Naive B cell (primary cell): Measurements from ENCODE around the gene C8A. TPM values are rescaled to one million over a fixed set of nuclear protein-coding genes. Genes with fewer than 3 reads are reported as not detected.

Experiments used
- ATAC-seq, 2 donors: fragments of 150-1000 bp; cut with Tn5 transposase; 2 replicates each; pipeline ENCODE4 v1.10.0; 2021; ENCODE audit warnings: low read depth in 2 of 2, mild to moderate bottlenecking in 2 of 2, moderate library complexity in 2 of 2
- DNase-seq: peaks from one replicate; pipeline ENCODE4 v3.0.0; 2022
- H3K27ac Mint-ChIP-seq, 6 donors: one replicate each; pipeline ENCODE4 v1.8.0; 2020 to 2022; ENCODE audit warnings: mild to moderate bottlenecking in 6 of 6, mixed read lengths in 6 of 6, moderate library complexity in 5 of 6, inconsistent platforms in 2 of 6
- H3K27me3 Mint-ChIP-seq, 3 donors: one replicate each; pipeline ENCODE4 v1.8.0; 2021 to 2022; ENCODE audit warnings: mixed read lengths in 3 of 3, mild to moderate bottlenecking in 1 of 3
- H3K36me3 Mint-ChIP-seq, 2 donors: one replicate each; pipeline ENCODE4 v1.8.0; 2020 to 2022; ENCODE audit warnings: mixed read lengths in 2 of 2, inconsistent platforms in 1 of 2, mild to moderate bottlenecking in 1 of 2
- H3K4me1 Mint-ChIP-seq, 3 donors: one replicate each; pipeline ENCODE4 v1.8.0; 2020 to 2022; ENCODE audit warnings: mixed read lengths in 3 of 3, inconsistent platforms in 1 of 3, mild to moderate bottlenecking in 1 of 3, moderate library complexity in 1 of 3
- H3K4me3 Mint-ChIP-seq, 8 donors: one replicate each; pipeline ENCODE4 v1.8.0; 2020 to 2022; ENCODE audit warnings: mild to moderate bottlenecking in 8 of 8, mixed read lengths in 8 of 8, moderate library complexity in 8 of 8, inconsistent platforms in 2 of 8
- H3K9me3 Mint-ChIP-seq, 7 donors: one replicate each; pipeline ENCODE4 v1.8.0; 2020 to 2022; ENCODE audit warnings: mixed read lengths in 7 of 7, mild to moderate bottlenecking in 5 of 7, inconsistent platforms in 2 of 7, moderate library complexity in 1 of 7
- polyA plus RNA-seq, 6 donors: library from polyadenylated mRNA; unstranded; fragments of 300-500 nt; fragmentation: Illumina TruSeq; gene quantifications; one replicate each; pipeline ENCODE4 v1.2.3, GENCODE V29; 2021; ENCODE audit warnings: low read depth in 6 of 6

The C8A gene
- polyA plus RNA-seq, 6 donors from 2014 or later: not detected

- Mint-ChIP-seq H3K27ac (no peak overlapping the region), H3K4me1 (no peaks in the 10 kb centered on the region), H3K27me3 (peaks cover 0 to 4% (median 0%) of the 10 kb centered on the region in 3 donors), H3K36me3 (no peaks in the 10 kb centered on the region), H3K4me3 (no peak overlapping the region), H3K9me3 (peaks cover 0 to 4% (median 0%) of the 10 kb centered on the region in 7 donors)
- ATAC-seq: no peak
- no peak for DNase-seq
Observed at GRCh38 chr1:56953386-56953785, 98.8 kb downstream of the C8A start.

GRCh38 chr1:56954664-56955063 is 100.1 kb downstream of the C8A start:
- H3K36me3 Mint-ChIP-seq: no peaks in the 10 kb centered on the region
- DNase-seq (no peak), ATAC-seq (no peak)
- H3K4me1 Mint-ChIP-seq: no peaks in the 10 kb centered on the region
- H3K9me3 Mint-ChIP-seq: peaks cover 0 to 4% (median 0%) of the 10 kb centered on the region in 7 donors
- no peak overlapping the region for H3K4me3 Mint-ChIP-seq
- H3K27ac Mint-ChIP-seq: no peak overlapping the region
- peaks cover 0 to 4% (median 0%) of the 10 kb centered on the region in 3 donors for H3K27me3 Mint-ChIP-seq

GRCh38 chr1:56957931-56958330 is 103.3 kb downstream of the C8A start:
- ATAC-seq (no peak), DNase-seq (no peak)
- H3K4me1 Mint-ChIP-seq: no peaks in the 10 kb centered on the region
- peaks cover 0 to 4% (median 3%) of the 10 kb centered on the region in 3 donors for H3K27me3 Mint-ChIP-seq
- no peaks in the 10 kb centered on the region for H3K36me3 Mint-ChIP-seq
- peaks cover 0 to 3% (median 0%) of the 10 kb centered on the region in 7 donors for H3K9me3 Mint-ChIP-seq
- H3K27ac Mint-ChIP-seq: no peak overlapping the region
- H3K4me3 Mint-ChIP-seq: no peak overlapping the region

- peaks cover 0 to 3% (median 0%) of the 10 kb centered on the region in 7 donors for H3K9me3 Mint-ChIP-seq
- H3K4me1 Mint-ChIP-seq: no peaks in the 10 kb centered on the region
- H3K4me3 Mint-ChIP-seq: no peak overlapping the region
Observed at GRCh38 chr1:56958526-56958925, 103.9 kb downstream of the C8A start.

GRCh38 chr1:56961426-56961825 is 106.8 kb downstream of the C8A start:
- Mint-ChIP-seq H3K27ac (no peak overlapping the region), H3K9me3 (peaks cover 0 to 5% (median 0%) of the 10 kb centered on the region in 7 donors), H3K4me1 (no peaks in the 10 kb centered on the region), H3K27me3 (peaks cover 0 to 3% (median 0%) of the 10 kb centered on the region in 3 donors), H3K36me3 (no peaks in the 10 kb centered on the region), H3K4me3 (no peak overlapping the region)
- ATAC-seq: no peak
- no peak for DNase-seq

More at GRCh38 chr1:56958526-56958925, 103.9 kb downstream of the C8A start:
- no peak overlapping the region for H3K27ac Mint-ChIP-seq
- ATAC-seq: no peak
- H3K27me3 Mint-ChIP-seq: peaks cover 0 to 4% (median 3%) of the 10 kb centered on the region in 3 donors
- H3K36me3 Mint-ChIP-seq: no peaks in the 10 kb centered on the region
- DNase-seq: no peak

GRCh38 chr1:56963667-56964066 is 109.1 kb downstream of the C8A start:
- Mint-ChIP-seq H3K36me3 (no peaks in the 10 kb centered on the region), H3K4me3 (no peak overlapping the region), H3K4me1 (no peaks in the 10 kb centered on the region), H3K27me3 (peaks cover 0 to 3% (median 0%) of the 10 kb centered on the region in 3 donors), H3K27ac (no peak overlapping the region), H3K9me3 (peaks cover 0 to 7% (median 0%) of the 10 kb centered on the region in 7 donors)
- DNase-seq (no peak), ATAC-seq (no peak)

- H3K9me3 Mint-ChIP-seq: peaks cover 0 to 8% (median 0%) of the 10 kb centered on the region in 7 donors
- H3K27ac Mint-ChIP-seq: no peak overlapping the region
- no peaks in the 10 kb centered on the region for H3K36me3 Mint-ChIP-seq
Observed at GRCh38 chr1:56964349-56965017, 109.9 kb downstream of the C8A start.

GRCh38 chr1:56965191-56965590 is 110.6 kb downstream of the C8A start:
- no peak for ATAC-seq
- Mint-ChIP-seq H3K4me1 (no peaks in the 10 kb centered on the region), H3K36me3 (no peaks in the 10 kb centered on the region), H3K27me3 (peaks cover 0 to 3% (median 0%) of the 10 kb centered on the region in 3 donors), H3K27ac (no peak overlapping the region), H3K9me3 (peaks cover 0 to 10% (median 0%) of the 10 kb centered on the region in 7 donors), H3K4me3 (peak overlapping the region in 1 of 8 donors; percentile 1)
- DNase-seq: no peak

More at GRCh38 chr1:56964349-56965017, 109.9 kb downstream of the C8A start:
- Mint-ChIP-seq H3K4me1 (no peaks in the 10 kb centered on the region), H3K27me3 (peaks cover 0 to 3% (median 0%) of the 10 kb centered on the region in 3 donors), H3K4me3 (no peak overlapping the region)
- ATAC-seq (no peak), DNase-seq (no peak)

- peaks cover 0 to 3% (median 0%) of the 10 kb centered on the region in 3 donors for H3K27me3 Mint-ChIP-seq
Observed at GRCh38 chr1:56965916-56966697, 111.5 kb downstream of the C8A start, which contains the start of gene C8B. C8B (minus strand) TSS chr1:56966015; CDS start chr1:56965948, 67 bp downstream.

GRCh38 chr1:56966698-56966999 is 112.1 kb downstream of the C8A start:
- ATAC-seq: no peak
- no peak overlapping the region for H3K27ac Mint-ChIP-seq
- H3K27me3 Mint-ChIP-seq: peaks cover 0 to 3% (median 0%) of the 10 kb centered on the region in 3 donors

More at GRCh38 chr1:56965916-56966697, 111.5 kb downstream of the C8A start, which contains the start of gene C8B:
- Mint-ChIP-seq H3K4me3 (peak within 1 kb of the TSS in 1 of 8 donors; percentile 1), H3K27ac (no peak within 1 kb of the TSS), H3K4me1 (no peaks in the 10 kb centered on the region), H3K9me3 (peaks cover 0 to 15% (median 0%) of the 10 kb centered on the region in 7 donors), H3K36me3 (no peaks in the 10 kb centered on the region)
- DNase-seq (no peak), ATAC-seq (no peak)

GRCh38 chr1:56967355-56967754 is 112.8 kb downstream of the C8A start:
- H3K4me3 Mint-ChIP-seq: no peak overlapping the region
- H3K4me1 Mint-ChIP-seq: no peaks in the 10 kb centered on the region
- no peak overlapping the region for H3K27ac Mint-ChIP-seq
- ATAC-seq (no peak), DNase-seq (no peak)
- H3K27me3 Mint-ChIP-seq: peaks cover 0 to 3% (median 0%) of the 10 kb centered on the region in 3 donors
- no peaks in the 10 kb centered on the region for H3K36me3 Mint-ChIP-seq
- H3K9me3 Mint-ChIP-seq: peaks cover 0 to 15% (median 2%) of the 10 kb centered on the region in 7 donors

More at GRCh38 chr1:56966698-56966999, 112.1 kb downstream of the C8A start:
- no peak for DNase-seq
- H3K4me1 Mint-ChIP-seq: no peaks in the 10 kb centered on the region
- H3K36me3 Mint-ChIP-seq: no peaks in the 10 kb centered on the region
- no peak overlapping the region for H3K4me3 Mint-ChIP-seq
- H3K9me3 Mint-ChIP-seq: peaks cover 0 to 15% (median 0%) of the 10 kb centered on the region in 7 donors
